Natural killer cell (primary cell): ENCODE results near the gene HIC1. TPM values are rescaled to one million over a fixed set of nuclear protein-coding genes. Genes with fewer than 3 reads are reported as not detected.

Source experiments
- ATAC-seq, 3 donors: fragments of 150-1000 bp in 2 of 3; fragments of 200-7000 bp in 1 of 3; cut with Tn5 transposase; 1 replicate in 1 of 3; 2 replicates in 2 of 3; pipeline ENCODE4 v1.10.0; 2021; ENCODE audit warnings: mild to moderate bottlenecking in 2 of 3, moderate library complexity in 2 of 3
- DNase-seq, 2 donors: peaks; one replicate each; pipeline versions ENCODE4 v3.0.0 to v3.0.0-alpha.2; 2013 to 2021; ENCODE audit warnings: mixed read lengths in 1 of 2
- H3K27ac ChIP-seq: one replicate; pipeline ENCODE4 v1.5.1; 2013; ENCODE audit warnings: mild to moderate bottlenecking, low read length
- H3K27me3 ChIP-seq: one replicate; pipeline ENCODE4 v1.6.1; 2013; ENCODE audit warnings: low read length; ENCODE audit not compliant: control insufficient read depth, insufficient read depth
- H3K36me3 ChIP-seq: one replicate; pipeline ENCODE4 v1.6.1; 2013; ENCODE audit warnings: low read length; ENCODE audit not compliant: control insufficient read depth, insufficient read depth
- H3K4me1 ChIP-seq: one replicate; pipeline ENCODE4 v1.6.1; 2013; ENCODE audit warnings: low read length; ENCODE audit not compliant: control insufficient read depth, insufficient read depth
- H3K4me3 ChIP-seq: one replicate; pipeline ENCODE4 v1.5.1; 2013; ENCODE audit warnings: low read length
- H3K9me3 ChIP-seq: one replicate; pipeline ENCODE4 v1.6.1; 2013; ENCODE audit warnings: low read length; ENCODE audit not compliant: control insufficient read depth, insufficient read depth
- H3K27ac Mint-ChIP-seq, 2 donors: one replicate each; pipeline ENCODE4 v1.8.0; 2022; ENCODE audit warnings: mild to moderate bottlenecking in 2 of 2, mixed read lengths in 2 of 2, moderate library complexity in 1 of 2
- H3K27me3 Mint-ChIP-seq, 2 donors: one replicate each; pipeline ENCODE4 v1.8.0; 2022; ENCODE audit warnings: low read depth in 2 of 2, mixed read lengths in 2 of 2
- H3K36me3 Mint-ChIP-seq: one replicate; pipeline ENCODE4 v1.8.0; 2022; ENCODE audit warnings: mixed read lengths
- H3K4me1 Mint-ChIP-seq, 2 donors: one replicate each; pipeline ENCODE4 v1.8.0; 2022; ENCODE audit warnings: mixed read lengths in 2 of 2
- H3K4me3 Mint-ChIP-seq: one replicate; pipeline ENCODE4 v1.8.0; 2022; ENCODE audit warnings: mild to moderate bottlenecking, moderate library complexity, mixed read lengths
- H3K9me3 Mint-ChIP-seq, 2 donors: one replicate each; pipeline ENCODE4 v1.8.0; 2022; ENCODE audit warnings: mixed read lengths in 2 of 2
- WGBS: methylation state at CpG from one replicate; pipeline ENCODE4 v1.1.7; 2013; ENCODE audit warnings: missing lambda C conversion rate; ENCODE audit not compliant: insufficient coverage; 5-methylcytosine and 5-hydroxymethylcytosine counted together
- intact Hi-C: fragments of 100-400 bp; cut with micrococcal nuclease; formaldehyde crosslinking; loops from one replicate; pipeline ENCODE4 v1.14.2; 2022
- total RNA-seq, 4 donors: library from RNA; stranded (reverse); fragments of 120-200 nt in 1 of 4; gene quantifications; one replicate each; pipeline versions ENCODE4 v1.2.3 to v1.2.4, GENCODE V29; 2013 to 2022
- TF ChIP-seq, protein P1 (sequence below): fragments of 200-600 bp; IDR thresholded peaks from one replicate; pipeline ENCODE4 v1.8.0; 2022; ENCODE audit warnings: antibody characterized with exemption

HIC1 gene
- total RNA-seq, 3 donors from 2014 or later (not counting 1 experiment from before 2014, with no cell fraction given), result 19.2 to 26.4 (median 20.7) TPM

- Mint-ChIP-seq H3K4me3 (peak within 1 kb of the TSS; percentile 92), H3K36me3 (no peaks in the 10 kb centered on the region), H3K4me1 (peaks cover 19 to 29% of the 10 kb centered on the region in 2 donors), H3K27me3 (peaks cover 23 to 32% of the 10 kb centered on the region in 2 donors), H3K9me3 (no peaks in the 10 kb centered on the region), H3K27ac (peak within 1 kb of the TSS; percentile 79 to 83)
- Histone ChIP-seq H3K4me1 (peaks cover 31% of the 10 kb centered on the region), H3K4me3 (peak within 1 kb of the TSS; percentile 94), H3K36me3 (peaks cover 9% of the 10 kb centered on the region), H3K9me3 (no peaks in the 10 kb centered on the region), H3K27me3 (peaks cover 8% of the 10 kb centered on the region), H3K27ac (peak within 1 kb of the TSS; percentile 59)
- TF ChIP-seq, protein P1, sequence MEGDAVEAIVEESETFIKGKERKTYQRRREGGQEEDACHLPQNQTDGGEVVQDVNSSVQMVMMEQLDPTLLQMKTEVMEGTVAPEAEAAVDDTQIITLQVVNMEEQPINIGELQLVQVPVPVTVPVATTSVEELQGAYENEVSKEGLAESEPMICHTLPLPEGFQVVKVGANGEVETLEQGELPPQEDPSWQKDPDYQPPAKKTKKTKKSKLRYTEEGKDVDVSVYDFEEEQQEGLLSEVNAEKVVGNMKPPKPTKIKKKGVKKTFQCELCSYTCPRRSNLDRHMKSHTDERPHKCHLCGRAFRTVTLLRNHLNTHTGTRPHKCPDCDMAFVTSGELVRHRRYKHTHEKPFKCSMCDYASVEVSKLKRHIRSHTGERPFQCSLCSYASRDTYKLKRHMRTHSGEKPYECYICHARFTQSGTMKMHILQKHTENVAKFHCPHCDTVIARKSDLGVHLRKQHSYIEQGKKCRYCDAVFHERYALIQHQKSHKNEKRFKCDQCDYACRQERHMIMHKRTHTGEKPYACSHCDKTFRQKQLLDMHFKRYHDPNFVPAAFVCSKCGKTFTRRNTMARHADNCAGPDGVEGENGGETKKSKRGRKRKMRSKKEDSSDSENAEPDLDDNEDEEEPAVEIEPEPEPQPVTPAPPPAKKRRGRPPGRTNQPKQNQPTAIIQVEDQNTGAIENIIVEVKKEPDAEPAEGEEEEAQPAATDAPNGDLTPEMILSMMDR, result no peak
- intact Hi-C loops, result loop anchor here (1.0 to 10.0 kb wide), 3 partner anchors 12 to 315 kb away; partner anchors contain the start of genes OVCA2 and TLCD2
- DNase-seq, result peak; percentile 76 to 91
- WGBS, result 2% methylated on average over 59 of the region's 59 CpGs
- peak; percentile 88 to 95 (median 89) for ATAC-seq
These were observed 24.8 kb upstream of the HIC1 start, which contains the start of gene DPH1 for GRCh38 chr17:2029911-2030778. TSS of gene DPH1 (plus strand) at chr17:2030153. CDS start at chr17:2030170, 17 bp downstream.

DNA sequence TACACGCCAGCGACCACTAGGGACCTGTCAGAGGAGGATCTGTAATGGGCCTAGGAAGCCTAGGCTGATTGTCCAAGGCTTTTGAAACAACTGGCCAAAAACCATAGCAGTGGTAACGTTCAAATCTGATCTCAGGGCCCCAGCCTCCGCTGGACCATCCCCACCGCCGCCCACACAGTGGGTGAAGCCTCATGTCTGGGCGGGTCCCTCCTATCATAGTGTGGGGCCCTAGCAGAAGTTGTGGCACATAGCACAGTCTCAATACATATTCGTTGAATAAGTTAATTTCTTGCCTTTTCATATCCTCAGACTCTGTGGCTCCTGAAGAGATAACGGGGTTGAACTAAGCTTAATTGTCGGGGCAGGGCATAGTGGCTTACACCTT is 24.1 kb upstream of the HIC1 start:
- Histone ChIP-seq H3K9me3 (no peaks in the 10 kb centered on the region), H3K4me3 (peak overlapping the region; percentile 94), H3K27ac (no peak overlapping the region), H3K4me1 (peaks cover 25% of the 10 kb centered on the region), H3K36me3 (peaks cover 9% of the 10 kb centered on the region), H3K27me3 (peaks cover 7% of the 10 kb centered on the region)
- Mint-ChIP-seq H3K36me3 (no peaks in the 10 kb centered on the region), H3K27ac (peak overlapping the region; percentile 79 to 83), H3K4me3 (peak overlapping the region; percentile 92), H3K4me1 (peaks cover 18 to 23% of the 10 kb centered on the region in 2 donors), H3K27me3 (peaks cover 18 to 30% of the 10 kb centered on the region in 2 donors), H3K9me3 (no peaks in the 10 kb centered on the region)
- TF ChIP-seq, protein P1, result no peak
- 23% methylated on average over 9 of the region's 10 CpGs for WGBS
- intact Hi-C loops, result loop anchor here (1.0 to 10.0 kb wide), 2 partner anchors 12 to 316 kb away; partner anchors contain the start of genes OVCA2 and TLCD2
- no peak for DNase-seq
- ATAC-seq, result no peak

DNA sequence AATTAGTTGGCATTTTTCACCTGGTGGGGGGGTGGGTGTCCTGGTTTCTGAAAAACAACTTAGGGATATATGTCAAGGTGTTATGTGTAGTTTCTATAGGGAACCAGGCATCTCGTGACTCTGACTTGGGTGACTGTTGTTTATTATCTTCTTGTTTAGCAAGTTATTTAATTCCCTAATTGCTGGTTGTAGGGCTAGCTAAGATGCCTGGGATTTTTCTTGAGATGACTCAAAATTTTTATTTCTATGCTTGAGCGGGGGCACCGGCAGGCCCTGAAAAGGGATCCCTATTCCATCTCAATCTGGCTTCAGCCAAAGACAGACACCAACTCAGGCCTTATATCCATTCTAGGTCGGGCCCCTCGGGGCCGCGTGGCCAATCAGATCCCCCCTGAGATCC is 21.8 kb upstream of the HIC1 start:
- peaks cover 3 to 9% of the 10 kb centered on the region in 2 donors for H3K27me3 Mint-ChIP-seq
- Histone ChIP-seq H3K27me3 (no peaks in the 10 kb centered on the region), H3K4me3 (no peak overlapping the region), H3K9me3 (no peaks in the 10 kb centered on the region), H3K4me1 (peaks cover 20% of the 10 kb centered on the region), H3K36me3 (peaks cover 23% of the 10 kb centered on the region), H3K27ac (no peak overlapping the region)
- intact Hi-C loops, result loop anchor here (10.0 kb wide), 1 partner anchor 318 kb away; the partner anchor contains the start of gene TLCD2
- H3K4me3 Mint-ChIP-seq, result peak overlapping the region; percentile 10
- no peak for DNase-seq
- no peaks in the 10 kb centered on the region for H3K9me3 Mint-ChIP-seq
- H3K27ac Mint-ChIP-seq, result no peak overlapping the region
- TF ChIP-seq, protein P1, result no peak
- 94% methylated on average over 7 of the region's 7 CpGs for WGBS
- H3K36me3 Mint-ChIP-seq, result no peaks in the 10 kb centered on the region
- peaks cover 11 to 17% of the 10 kb centered on the region in 2 donors for H3K4me1 Mint-ChIP-seq
- no peak for ATAC-seq
